HG03135 (cell line): ENCODE measurements around the gene ADAMTS16.

Experiments used
- ATAC-seq: cut with Tn5 transposase; IDR thresholded peaks from one replicate; pipeline ENCODE4 v1.9.1; 2021; ENCODE audit warnings: mild to moderate bottlenecking, moderate library complexity; ENCODE audit not compliant: unreplicated experiment

Gene ADAMTS16

DNA sequence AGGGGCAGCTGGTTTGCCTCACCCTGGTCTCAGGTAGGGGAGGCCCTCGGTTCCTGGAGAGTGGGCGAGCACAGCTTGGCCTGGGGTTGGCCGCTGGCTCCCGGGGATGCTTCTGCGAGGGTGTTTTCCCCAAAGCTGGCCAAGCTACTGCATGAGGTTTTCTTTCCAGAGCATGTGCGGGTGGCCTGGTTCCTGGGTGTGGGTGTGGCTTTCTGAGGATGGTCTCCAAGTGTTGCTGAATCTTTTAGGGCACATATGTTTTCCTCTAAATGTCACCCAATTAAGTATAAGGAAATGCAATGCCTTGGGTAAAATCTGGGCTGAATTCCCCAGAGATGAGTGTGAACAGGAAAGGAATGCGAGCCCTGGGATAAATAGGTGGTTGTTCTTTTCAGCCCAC is 166.6 kb downstream of the ADAMTS16 start:
- no peak for ATAC-seq

DNA sequence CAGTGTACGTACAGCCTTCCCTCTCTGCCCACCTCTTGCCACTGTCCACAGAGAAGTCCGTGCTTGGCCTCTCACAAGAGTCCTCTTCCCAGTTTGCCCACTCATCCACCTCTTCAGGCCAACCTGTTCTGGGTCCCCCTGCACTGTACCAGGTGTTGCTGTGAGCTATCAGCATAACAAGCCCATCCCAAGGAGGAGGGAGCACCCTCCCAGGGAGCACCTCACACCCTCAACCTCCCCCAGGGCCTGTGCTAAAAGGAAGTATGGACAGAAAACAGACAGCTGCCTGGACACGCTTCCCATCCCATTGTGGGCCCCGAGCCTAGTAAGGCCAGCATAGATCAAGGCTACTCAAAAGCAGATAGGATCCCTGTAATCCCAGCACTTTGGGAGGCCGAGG is 168.2 kb downstream of the ADAMTS16 start:
- ATAC-seq, result no peak

DNA sequence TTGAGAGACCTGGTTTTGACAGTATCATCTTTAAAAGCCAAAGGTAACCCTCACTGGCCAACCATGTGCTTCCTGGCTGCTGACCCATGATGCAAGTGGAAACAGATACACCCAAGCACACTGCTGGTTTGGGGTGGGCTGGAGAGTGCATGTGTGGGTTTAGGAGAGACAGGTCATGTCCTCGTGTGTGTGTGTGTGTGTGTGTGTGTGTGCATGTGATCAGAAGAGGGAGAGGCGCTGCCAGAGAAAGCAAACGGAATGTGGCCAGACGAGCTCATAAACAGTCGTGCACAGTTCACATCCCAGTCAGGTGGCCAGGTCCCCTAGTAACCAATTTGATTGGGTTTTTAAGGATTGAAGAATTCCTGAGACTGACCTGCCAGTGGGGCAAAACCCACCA is 169.5 kb downstream of the ADAMTS16 start:
- no peak for ATAC-seq

- no peak for ATAC-seq
Measured at GRCh38 chr5:5313101-5313635, 173.0 kb downstream of the ADAMTS16 start.

DNA sequence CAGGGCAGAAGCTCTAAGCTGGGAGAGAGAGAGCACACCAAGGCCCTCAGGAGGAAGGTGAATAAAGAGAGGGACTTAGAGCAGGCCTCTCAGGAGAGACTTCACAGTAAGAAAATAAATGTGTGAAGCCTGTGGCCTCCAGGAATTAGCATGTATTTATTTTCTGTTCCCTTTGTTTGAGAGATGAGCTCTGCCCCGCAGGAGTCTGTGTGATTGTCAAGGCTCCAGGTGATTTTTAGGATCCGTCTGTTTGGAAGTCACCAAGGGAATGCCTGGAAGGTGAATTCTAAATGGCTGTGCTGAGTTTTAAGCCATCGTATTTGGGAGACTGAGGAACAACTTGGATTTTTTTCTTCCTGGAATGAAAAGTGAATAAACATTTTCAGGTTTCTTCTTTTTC is 174.0 kb downstream of the ADAMTS16 start:
- no peak for ATAC-seq

DNA sequence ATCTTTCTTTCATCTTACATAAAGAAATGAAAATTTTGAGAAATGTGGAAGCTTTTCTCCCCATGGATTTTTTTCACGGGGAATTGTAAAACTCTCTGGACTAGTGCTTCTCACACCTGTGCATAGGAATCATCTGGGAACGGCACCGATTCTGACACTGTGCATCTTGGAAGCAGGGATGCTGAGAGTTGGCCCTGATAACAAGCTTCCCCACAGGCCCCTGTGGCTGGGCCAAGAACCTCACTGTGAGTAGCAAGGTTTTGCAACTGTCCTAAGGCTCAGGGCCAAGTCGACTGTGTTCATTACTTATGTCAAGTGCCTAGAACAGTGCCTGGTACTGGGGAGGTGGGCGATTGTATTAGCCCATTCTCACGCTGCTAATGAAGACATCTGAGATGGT is 174.5 kb downstream of the ADAMTS16 start:
- no peak for ATAC-seq

DNA sequence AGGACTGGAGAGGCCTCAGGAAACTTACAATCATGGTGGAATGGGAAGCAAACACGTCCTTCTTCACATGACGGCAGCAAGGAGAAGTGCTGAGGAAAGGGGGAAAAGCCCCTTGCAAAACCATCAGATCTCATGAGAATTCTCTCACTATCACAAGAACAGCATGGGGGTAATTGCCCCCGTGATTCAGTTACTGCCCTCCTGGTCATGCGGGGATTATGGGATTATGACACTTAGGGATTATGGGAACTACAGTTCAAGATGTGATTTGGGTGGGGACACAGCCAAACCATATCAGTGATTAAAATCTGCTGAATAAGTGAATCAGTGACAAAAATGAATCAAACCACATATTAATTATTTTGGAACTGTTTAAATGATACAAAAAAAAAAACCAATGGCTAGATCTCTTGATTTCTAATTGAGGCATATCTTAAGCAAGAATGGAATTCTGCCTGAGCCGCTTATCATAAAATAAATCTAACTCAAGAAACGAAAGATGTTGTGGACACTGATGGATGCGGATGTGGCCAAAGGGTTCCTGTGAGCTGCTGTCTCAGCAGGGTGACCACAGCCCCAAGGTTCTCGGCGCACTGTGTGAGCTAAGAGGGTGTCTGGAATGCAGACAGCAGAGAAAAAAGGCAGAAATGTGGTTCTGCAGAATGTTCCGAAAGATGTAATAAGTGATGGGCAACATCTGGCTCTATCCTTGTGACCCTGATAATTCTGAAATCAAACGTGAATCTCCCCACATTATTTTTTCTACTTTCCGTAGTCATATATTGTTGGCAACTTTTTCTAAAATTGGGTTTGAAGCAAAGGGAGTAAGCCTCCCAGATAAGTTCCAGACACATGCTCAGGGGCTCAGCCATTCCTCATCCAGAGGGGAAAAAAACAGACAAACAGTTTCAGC is 175.2 kb downstream of the ADAMTS16 start:
- ATAC-seq, result no peak

DNA sequence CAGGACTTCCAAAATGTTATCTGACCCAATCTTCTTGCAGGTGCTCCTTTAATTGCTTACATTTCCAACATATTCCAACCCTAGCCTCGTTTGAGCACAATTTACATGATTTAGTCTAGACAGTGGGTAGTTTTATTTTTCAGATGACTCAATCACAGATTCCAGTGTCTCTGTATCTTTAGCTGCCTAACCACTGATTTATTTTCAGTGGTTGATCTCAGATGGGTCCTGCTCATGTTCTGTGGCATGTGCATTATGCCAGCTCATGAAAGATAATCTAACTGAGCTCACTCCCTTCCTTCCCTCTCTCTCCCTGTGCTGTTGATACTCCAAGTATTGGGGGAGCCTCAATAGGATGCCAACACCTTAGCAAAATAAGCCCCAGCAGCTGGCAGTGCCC is 176.2 kb downstream of the ADAMTS16 start:
- no peak for ATAC-seq

- no peak for ATAC-seq
Measured at GRCh38 chr5:5317976-5318375, 177.8 kb downstream of the ADAMTS16 start.

DNA sequence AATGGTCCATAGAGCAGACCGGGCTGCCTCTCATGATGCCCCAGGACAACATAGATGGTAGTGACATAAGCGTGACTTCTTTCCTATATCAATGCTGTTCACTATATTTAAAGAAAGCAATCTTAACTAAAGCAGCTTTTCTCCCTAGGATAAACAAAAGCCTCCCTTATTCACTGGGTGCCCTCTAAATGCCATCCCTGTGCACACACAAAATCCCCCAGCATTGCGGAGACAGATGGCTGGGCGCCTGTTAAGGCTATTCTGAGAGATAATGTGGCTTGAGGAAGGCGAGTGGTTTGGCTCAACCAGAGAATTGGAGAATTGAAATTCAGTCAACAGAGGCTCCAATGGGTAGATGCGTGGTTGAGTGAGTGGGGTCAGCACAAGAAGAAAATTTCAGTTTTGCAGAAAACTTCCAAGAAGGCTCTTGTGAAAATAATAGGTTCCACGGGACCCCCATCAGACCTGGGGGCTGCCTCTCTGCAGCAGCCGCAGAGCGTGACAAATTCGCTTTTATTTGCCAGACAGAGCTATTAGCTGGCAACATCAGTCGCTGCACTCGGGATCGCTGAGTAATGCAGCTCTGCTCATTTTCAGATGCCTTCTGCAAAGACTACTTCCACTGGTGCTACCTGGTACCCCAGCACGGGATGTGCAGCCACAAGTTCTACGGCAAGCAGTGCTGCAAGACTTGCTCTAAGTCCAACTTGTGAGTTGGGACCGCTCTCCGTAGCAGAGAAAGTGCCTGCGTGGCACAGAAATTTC is 178.5 kb downstream of the ADAMTS16 start:
- ATAC-seq, result no peak

DNA sequence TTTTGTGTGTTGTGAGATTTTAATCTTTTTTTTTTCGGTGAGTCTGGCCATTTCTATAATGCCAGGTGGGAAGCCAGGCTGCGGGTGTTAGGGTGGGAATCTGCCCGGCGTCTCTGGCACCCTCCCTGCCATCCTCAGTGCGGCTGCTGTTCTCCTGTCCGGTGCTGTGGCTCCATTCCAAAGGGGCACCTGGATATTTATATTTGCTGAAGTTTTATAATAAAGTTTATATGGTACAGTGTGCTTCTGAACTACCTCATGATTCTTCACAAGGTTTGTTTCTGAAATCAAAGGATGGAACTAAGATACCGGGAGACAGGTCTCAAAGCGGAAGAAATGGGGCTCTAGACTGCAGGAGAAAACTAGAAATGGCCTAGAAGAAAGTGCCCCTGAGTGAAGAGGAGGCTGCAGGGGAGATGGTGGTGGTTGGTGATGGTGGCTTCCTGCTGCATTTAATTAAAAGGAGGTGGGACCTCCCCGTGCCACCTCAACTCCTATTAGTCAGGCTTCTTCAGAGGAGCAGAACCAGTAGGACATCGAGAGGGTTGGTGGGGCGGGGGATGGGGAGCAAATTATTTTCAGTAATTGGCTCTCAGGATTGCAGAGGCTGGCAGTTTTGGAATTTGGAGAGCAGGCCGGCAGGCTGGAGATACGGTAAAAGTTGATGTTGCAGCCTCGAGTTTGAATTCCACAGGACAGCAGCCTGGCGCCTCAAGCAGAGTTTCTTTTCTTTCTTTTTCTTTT is 180.1 kb downstream of the ADAMTS16 start:
- ATAC-seq, result no peak

DNA sequence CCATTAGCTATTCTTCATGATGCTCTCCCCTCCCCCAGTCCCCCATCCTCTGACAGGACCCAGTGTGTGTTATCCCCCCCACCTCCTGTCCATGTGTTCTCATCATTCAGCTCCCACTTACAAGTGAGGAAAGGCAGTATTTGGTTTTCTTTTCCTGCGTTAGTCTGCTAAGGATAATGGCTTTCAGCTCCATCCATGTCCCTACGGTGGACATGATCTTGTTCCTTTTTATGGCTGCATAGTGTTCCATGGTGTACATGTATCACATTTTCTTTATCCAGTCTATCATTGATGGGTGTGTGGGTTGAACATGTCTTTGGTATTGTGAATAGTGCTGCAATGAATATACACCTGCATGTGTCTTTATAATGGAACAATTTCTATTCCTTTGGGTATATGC is 181.0 kb downstream of the ADAMTS16 start:
- no peak for ATAC-seq

DNA sequence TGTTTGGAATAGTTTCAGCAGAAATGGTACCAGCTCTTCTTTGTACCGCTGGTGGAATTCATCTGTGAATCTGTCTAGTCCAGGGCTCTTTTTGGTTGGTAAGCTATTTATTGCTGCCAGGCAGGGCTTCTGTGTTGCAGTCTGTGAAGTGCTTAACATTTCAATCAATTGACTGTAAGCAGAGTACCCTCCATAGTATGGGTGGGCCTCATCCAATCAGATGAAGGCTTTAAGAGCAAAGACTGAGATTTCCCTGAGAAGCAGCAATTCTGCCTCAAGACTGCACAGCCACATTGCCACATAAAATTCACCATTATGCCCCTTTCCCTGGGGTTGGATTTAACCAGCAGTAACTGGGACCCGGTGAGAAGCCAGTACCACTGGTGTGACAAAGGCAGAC is 183.4 kb downstream of the ADAMTS16 start:
- no peak for ATAC-seq

DNA sequence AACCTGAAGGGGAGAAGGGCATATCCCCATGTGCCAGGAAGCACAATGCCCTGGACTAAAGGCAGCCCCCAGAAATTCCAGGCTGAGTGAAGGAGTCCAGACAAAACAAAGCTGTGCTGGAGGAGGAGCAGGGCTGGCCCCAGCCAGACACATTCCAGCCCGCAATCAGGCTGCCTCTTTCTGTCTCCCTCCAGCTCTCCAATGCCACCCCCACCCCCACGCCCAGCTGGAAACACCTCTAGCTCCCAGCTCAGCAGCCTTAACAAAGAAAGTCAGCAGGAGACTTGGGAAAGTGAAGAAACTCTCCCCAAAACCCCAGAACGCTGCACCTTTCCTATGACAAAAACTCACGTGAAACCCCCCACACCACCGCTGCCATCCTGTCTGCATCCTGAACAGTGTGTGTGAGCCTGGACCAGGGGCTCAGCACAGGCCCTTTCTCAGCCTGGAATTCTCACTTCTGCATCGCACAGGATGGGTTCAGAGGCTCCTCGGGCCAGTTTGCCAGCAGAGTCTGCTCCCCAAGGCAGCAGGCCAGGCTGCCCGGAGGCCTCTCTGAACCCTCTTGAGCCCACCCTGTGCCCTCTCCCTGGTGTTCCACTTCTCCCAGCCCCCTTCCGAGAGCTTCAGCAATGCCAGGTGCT is 186.1 kb downstream of the ADAMTS16 start:
- no peak for ATAC-seq

GRCh38 chr5:5327126-5327525 is 187.0 kb downstream of the ADAMTS16 start:
- ATAC-seq, result no peak

DNA sequence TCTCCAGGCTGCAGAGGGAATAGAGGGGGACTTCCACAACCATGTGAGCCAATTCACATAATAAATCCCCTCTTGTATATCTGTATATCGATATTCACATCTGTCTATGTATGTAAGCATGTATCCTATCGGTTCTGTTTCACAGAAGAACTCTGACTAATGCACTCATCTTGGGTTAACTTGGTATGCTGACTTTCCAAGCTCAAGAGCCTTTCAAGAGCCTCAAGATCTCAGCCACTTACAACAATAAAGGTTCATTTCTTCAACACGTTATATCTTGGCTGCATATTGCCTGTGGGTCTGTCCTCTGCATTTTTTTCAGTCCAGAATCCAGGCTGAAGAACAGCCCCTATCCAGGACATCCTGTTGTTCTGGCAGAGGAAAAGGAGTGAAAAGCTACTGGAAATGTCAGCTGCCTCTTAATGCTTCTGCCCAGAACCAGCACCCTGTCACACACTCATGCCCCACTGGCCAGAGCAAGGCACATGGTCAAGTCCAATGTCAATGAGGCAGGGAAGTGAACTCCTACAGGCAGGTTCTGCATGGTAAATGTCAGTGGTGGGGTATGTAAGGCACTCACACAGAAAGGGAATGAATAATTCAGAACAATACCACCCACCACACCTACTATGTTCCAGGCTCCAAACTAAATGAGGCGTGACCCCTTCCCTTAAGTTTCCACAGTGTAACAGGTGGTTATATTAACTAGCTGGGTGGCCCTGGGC is 190.8 kb downstream of the ADAMTS16 start:
- no peak for ATAC-seq

- no peak for ATAC-seq
Measured at GRCh38 chr5:5331848-5332247, 191.7 kb downstream of the ADAMTS16 start.

DNA sequence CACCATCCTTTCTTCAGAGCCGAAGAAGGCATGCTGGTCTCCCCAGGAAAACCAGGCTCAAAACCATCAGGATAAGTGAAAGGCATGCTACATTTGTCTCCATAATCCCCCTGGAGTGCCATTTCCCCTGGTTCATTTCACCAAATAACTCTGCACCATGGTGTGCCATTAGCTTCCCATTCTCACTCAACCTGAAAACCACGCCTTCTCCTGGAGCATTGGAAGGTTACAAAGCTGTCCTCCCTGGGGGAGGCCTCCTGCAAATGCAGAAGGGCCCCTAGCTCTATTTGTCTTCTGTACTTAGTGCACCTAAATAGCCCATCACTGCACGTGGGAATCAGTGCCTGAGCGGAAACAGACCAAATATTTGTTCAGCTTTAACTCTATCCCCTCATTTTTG is 192.2 kb downstream of the ADAMTS16 start:
- no peak for ATAC-seq

GRCh38 chr5:5335107-5335506 is 195.0 kb downstream of the ADAMTS16 start:
- ATAC-seq, result no peak

DNA sequence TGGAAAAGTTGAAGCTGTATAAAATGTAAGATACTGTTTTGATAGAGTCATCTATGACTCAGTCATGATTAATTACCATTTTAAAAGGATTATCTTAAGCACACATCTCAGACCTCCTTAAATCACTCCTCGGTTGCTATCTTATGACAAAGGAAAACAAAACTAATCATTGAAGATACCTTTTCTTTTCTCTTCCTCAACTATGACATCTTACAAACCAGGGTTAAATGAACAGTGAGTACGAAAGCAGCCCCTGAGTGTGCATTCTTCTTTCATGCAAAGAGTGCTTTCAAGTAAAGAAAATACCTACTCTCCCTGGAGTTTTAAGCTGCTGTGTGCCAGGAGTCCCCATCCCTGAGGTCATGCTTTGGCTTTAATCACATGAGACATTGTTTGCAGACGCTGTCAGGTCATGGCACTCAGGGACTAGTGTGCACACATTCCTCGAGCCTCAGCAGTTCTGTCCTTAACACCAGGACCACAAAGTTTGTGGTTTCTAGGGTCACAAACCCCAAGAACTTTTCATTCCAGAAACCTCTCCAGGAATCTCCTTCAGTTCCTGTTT is 195.7 kb downstream of the ADAMTS16 start:
- ATAC-seq, result no peak
